GM19467 (cell line): ENCODE results near the gene HTR1D.

Experiments
- ATAC-seq: cut with Tn5 transposase; IDR thresholded peaks from one replicate; pipeline ENCODE4 v1.9.1; 2021; ENCODE audit warnings: mild to moderate bottlenecking, moderate library complexity; ENCODE audit not compliant: unreplicated experiment

Gene HTR1D

DNA sequence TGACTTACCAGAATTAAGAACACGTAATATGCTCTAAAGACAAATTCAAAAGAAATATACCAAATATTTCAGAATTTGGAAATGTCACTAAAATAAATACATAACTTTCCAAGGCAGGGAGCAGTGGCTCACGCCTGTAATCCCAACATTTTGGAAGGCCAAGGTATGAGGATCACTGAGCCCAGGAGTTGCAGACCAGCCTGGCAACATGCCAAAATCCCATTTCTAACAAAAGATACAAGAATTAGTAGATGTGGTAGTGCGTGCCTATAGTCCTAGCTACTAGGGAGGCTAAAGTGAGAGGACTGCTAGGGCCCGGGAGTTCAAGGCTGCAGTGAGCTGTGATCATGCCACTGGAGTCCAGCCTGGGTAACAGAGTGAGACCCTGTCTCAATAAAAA lies 60.4 kb downstream of the HTR1D start:
- no peak for ATAC-seq

DNA sequence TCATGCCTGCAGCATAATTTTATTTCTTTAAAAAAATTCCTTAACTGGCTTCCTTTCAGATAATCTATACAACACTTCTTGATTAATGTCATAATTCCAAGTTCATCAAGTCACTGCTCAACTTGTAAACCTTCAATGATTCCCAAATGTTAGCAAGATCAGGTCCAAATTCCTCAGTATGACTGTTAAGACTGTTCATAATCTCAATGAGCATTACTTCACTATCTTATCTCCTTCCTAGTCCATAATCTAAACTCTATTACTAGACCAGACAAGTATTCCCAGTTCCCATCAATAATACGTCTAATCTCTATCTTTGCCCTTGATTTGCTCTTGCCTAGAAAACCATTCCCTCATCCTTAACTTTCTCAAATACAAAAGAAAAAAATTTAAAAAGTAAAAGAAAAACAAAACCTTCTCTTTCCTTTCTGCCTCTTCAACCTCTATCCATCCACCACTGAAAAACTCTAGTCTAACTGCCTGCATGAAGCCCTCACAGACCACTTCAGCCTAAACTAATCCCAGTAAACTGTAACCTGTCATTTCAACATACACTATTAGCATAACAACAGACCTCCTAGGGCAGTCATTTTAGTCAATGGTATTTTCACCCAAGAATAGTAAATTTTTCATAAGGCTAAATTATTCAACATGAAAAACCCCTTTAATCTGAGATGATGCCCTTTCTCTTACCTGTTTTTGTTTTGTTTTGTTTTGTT lies 64.2 kb downstream of the HTR1D start:
- no peak for ATAC-seq

DNA sequence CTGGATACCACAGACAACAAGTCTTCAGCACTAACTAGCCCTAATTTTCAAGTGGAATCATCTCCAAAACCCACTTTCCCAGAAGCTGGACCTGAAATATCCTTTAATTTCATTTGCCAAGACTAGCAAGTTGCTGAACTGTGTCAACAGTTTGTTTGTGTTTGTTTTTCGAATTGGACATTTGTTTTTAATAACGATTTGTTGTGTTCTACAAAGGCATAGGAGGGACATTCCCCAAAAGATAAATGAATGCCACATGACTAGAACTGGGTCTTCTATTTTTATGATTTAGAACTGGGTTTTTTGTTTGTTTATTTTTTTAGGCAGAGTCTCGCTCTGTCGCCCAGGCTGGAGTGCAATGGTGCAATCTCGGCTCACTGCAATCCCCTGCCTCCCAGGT lies 66.6 kb downstream of the HTR1D start:
- ATAC-seq = no peak

DNA sequence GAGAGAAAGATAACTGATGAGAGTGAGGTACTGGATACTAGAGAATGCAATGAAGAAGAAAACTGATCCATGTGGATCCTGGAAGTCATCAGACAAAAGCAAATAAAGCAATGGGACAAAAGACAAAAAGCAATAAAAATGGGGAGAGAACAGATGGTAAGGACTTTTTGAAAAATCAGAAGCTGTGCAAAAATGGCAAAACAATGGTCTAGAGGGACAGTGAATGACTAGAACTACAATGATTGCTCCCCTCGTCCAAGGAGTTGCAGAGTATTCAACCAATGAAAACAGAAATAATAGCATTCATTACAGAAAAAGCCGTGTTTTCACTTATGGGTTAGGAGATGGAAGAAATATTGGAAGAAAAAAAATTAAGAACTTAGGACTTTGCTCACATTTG lies 67.2 kb downstream of the HTR1D start:
- ATAC-seq = no peak

DNA sequence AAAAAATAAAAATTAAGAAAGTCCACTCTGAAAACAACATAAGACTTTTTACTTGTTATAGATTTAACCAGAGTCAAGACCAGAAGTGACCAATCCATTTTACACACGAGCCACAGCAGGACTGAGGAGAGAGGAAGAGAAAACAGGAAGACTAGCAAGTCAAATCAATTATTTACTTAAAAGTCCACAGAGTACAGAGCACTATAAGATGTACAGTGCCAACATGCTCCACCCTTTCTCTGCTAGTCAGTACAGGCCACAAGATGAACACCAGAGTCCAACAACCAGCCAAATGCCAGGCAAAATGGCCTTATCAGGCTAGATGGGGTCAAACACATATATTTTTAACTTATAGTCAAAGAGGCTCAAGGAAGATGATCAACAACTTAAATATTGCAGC lies 68.2 kb downstream of the HTR1D start:
- ATAC-seq = peak; percentile 66

DNA sequence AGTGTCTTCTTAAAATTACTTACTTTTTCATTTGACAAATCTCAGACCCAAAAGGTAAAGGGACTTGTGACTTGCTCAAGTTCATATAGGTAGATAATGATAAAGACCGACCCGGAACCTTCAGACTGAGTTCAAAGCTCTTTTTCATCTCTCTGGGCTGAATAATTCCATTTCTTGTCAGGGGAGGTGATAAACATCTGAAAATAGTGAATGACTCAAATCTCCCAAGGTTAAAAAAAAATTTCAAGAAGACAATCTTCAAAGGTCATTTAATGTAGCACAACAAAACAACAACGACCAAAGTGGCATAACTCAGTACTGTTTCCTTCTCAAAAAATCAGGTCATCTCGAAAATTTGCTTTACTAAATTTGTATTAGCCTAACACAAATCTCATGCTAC lies 69.2 kb downstream of the HTR1D start:
- ATAC-seq = no peak
